Measurements from ENCODE around the gene CPLANE2.
"Not testable (repeated sequence)": the region's sequence is repeated elsewhere in the genome, so short reads cannot be mapped to it uniquely, and the experiment has no call there.

CPLANE2 gene

DNA sequence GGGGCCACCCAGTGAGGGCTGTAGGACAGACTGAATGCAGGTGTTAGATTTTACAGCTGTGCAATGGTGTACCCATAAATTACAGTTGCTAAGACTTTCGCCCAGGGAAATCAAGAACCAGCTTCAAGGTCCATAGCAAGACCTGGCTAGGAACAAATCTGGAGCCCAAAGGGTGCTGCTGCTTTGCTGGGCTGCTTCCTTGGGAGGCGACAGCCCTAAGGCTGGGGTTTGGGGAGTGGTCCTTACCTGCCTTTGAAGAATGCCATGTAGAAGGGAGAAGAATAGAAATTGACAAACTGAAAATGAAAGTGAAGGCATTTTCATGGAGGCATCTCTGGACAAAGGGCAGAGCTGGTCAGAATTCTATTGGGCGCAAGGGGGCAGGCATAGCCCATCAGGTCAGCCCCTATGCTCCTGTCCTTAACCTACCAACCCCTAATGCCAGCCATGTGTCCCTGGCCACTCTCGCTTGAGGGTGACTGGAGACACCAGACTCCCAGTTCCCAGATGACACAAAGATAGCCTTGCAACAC, 16.9 kb downstream of the CPLANE2 start:
- Histone ChIP-seq H3K27ac (no peak overlapping the region), H3K4me3 (no peak overlapping the region)
- DNase-seq (ENCODE audit: low spot score), result no peak
- TF ChIP-seq, protein P1, sequence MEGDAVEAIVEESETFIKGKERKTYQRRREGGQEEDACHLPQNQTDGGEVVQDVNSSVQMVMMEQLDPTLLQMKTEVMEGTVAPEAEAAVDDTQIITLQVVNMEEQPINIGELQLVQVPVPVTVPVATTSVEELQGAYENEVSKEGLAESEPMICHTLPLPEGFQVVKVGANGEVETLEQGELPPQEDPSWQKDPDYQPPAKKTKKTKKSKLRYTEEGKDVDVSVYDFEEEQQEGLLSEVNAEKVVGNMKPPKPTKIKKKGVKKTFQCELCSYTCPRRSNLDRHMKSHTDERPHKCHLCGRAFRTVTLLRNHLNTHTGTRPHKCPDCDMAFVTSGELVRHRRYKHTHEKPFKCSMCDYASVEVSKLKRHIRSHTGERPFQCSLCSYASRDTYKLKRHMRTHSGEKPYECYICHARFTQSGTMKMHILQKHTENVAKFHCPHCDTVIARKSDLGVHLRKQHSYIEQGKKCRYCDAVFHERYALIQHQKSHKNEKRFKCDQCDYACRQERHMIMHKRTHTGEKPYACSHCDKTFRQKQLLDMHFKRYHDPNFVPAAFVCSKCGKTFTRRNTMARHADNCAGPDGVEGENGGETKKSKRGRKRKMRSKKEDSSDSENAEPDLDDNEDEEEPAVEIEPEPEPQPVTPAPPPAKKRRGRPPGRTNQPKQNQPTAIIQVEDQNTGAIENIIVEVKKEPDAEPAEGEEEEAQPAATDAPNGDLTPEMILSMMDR (IDR thresholded peaks at IDR 0.05), result no peak

DNA sequence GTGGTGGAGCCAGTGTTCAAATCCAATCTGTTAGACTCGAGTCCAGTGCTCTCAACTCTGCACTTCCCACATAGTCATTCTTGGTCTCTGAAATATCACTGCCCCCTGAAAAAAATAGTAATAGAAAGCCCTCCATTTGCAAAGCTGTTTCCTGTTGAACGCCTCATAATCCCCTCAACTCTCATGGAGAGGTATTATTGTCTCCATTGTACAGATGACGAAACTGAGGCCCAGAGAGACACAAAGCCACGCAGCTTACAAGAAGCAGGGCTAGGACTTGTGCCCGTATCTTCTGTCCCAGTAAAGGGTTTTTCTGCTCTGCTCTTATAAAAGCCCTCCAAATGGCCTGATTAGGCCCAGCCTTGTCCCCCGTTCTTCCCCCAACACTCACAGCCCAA, 18.3 kb downstream of the CPLANE2 start:
- H3K27ac ChIP-seq, result no peak overlapping the region
- no peak overlapping the region for H3K4me3 ChIP-seq
- DNase-seq (ENCODE audit: low spot score), result no peak
- TF ChIP-seq, protein P1 (IDR thresholded peaks at IDR 0.05), result no peak

DNA sequence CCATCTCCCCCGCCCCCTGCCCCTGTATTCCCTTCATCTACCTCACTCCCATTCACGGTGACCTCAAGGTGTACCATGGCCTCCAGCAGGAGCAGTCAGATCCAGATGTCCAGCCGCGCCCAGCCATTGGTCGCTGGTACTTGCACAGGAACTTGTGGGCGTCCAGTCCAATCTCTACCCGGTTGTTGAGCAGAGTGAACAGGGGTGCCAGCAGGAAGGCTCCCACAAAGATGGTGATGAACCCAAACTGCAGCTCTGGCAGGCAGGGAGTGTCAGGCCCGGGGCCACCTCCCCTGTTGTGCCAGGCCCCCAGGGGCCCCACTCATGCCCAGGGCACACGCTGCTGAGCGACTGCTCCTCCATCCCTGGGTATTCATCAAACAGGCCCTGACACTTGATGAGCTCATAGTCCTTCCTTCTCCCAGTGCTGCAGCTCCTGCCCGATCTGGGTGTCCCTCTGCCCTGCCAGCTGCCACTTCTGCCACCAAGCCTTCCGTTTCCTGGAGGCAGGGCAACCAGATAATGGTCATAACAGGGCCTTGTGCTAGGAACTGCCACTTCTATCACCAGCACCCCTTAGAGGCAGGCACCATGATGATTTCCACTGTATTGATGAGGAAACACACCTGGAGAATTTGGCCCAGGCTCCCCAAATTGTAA, 18.8 kb downstream of the CPLANE2 start:
- DNase-seq (ENCODE audit: low spot score), result no peak
- Histone ChIP-seq H3K4me3 (no peak overlapping the region), H3K27ac (peak overlapping the region in 1 of 2 donors; percentile 55)
- TF ChIP-seq, protein P1 (IDR thresholded peaks at IDR 0.05), result no peak

DNA sequence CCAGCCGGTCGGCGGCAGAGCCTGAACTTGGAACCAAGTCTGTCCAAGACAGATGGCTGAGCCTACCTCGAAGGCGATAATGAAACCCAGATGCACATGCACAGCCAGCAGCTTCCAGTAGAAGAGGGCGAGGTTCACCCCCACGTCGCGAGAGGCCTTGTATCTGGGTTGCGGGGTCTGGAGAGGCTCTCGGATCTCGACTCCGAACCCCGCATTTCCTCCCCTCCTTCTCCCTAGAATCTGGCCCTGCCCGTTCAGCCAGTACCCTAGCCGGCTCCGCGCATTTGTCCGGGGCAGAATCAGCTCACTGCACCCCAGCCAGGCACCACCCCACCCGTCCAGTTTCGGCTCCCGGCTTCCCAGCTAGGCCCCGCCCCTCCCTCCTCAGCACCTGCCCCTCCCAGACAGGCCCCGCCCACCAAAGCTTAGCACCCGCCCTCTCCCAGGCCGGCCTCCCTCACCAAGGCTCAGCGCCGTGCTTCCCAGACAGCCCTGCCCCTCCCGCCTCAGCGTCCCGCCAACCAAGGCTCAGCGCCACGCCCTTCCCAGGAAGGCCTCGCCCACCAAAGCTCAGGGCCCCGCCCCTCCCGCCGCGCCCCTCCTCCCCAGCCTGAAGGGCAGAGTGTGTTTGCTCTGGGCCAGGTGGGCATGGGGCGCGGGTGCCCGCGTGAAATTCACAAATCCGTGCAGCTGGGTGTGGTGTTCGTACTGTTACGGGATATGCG, 19.8 kb downstream of the CPLANE2 start:
- TF ChIP-seq, protein P1 (IDR thresholded peaks at IDR 0.05), result no peak
- DNase-seq (ENCODE audit: low spot score), result peak; percentile 99
- H3K4me3 ChIP-seq, result peak overlapping the region; percentile 77
- H3K27ac ChIP-seq, result peak overlapping the region in 1 of 2 donors; percentile 80

DNA sequence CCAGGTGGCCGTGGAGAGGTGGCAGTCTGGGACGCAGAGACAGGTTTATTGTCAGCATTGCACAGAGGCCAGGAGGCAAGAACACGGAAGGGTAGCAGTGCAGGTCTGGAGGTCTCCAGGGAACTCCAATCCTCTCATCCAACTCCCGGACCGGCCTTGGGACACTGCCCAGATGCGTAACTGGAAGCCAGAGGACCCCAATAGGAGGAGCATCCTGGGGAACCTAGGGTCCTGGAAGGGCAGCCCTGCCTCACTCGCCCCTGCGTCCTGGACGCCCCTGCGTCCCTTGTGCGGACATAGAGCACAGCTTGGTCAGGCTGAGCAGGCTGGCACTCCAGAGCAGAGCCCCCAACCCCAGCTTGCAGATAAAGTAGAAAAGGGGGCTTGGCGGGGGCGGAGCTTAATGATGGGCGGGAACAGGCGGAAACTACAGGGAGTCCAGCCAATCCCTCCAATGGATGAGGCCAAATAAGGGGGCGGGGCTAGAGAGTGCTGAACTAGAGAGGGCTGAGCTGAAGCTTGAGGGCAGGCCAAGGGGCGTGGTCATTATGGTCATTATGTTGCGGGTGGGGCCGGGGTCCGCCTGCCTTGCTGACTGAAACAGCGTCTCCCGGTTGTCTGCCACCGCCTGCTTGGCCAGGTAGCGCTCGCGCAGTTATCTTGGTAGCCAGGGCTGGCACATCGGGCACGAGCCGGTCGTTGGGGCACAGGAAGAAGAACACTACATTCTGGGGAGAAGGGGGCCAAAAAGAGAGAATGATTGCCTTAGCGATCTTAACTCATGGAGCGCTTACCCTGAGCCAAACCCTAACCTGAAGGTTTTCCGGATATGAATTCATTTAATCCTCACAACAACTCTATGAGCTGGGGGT, 20.9 kb downstream of the CPLANE2 start:
- TF ChIP-seq, protein P1 (IDR thresholded peaks at IDR 0.05), result no peak
- peak overlapping the region; percentile 77 for H3K4me3 ChIP-seq

DNA sequence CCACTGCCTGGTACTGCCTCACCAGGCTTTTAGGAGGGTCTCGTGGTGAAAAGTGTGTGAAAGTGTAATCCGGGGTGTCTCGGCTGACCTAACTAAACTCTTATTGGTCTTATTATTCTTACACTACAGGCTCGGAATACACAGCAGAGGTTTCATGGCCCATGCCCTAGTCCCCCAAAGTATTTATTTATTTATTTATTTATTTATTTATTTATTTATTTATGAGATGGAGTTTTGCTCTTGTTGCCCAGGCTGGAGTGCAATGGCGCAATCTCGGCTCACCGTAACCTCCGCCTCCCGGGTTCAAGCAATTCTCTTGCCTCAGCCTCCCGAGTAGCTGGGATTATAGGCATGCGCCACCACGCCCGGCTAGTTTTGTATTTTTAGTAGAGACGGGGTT, 21.7 kb downstream of the CPLANE2 start:
- H3K4me3 ChIP-seq; DNase-seq (ENCODE audit: low spot score); H3K27ac ChIP-seq: not testable (repeated sequence)

More for the DNA sequence above, 20.9 kb downstream of the CPLANE2 start:
- H3K27ac ChIP-seq, result peak overlapping the region in 1 of 2 donors; percentile 80
- DNase-seq (ENCODE audit: low spot score), result peak; percentile 87

DNA sequence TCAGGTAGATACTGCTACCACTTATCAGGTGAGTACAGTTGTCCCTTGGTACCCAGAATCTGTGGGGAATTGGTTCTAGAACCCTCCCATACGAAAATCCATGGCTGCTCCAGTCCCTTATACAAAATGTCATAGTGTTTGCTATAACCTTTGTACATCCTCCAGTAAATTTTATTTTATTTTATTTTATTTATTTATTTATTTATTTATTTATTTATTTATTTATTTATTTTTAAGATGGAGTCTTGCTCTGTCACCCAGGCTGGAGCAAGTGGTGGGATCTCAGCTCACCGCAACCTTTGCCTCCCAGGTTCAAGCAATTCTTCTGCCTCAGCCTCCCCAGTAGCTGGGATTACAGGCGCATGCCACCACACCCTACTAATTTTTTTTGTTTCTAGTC, 23.4 kb downstream of the CPLANE2 start:
- H3K4me3 ChIP-seq; H3K27ac ChIP-seq; DNase-seq (ENCODE audit: low spot score): not testable (repeated sequence)

All from coronary artery (tissue), 2 donors.